ENCODE measurements around the gene ARID5A.
A peak's percentile ranks its signal among the peaks of the same experiment; 100 is the strongest.

ARID5A gene

DNA sequence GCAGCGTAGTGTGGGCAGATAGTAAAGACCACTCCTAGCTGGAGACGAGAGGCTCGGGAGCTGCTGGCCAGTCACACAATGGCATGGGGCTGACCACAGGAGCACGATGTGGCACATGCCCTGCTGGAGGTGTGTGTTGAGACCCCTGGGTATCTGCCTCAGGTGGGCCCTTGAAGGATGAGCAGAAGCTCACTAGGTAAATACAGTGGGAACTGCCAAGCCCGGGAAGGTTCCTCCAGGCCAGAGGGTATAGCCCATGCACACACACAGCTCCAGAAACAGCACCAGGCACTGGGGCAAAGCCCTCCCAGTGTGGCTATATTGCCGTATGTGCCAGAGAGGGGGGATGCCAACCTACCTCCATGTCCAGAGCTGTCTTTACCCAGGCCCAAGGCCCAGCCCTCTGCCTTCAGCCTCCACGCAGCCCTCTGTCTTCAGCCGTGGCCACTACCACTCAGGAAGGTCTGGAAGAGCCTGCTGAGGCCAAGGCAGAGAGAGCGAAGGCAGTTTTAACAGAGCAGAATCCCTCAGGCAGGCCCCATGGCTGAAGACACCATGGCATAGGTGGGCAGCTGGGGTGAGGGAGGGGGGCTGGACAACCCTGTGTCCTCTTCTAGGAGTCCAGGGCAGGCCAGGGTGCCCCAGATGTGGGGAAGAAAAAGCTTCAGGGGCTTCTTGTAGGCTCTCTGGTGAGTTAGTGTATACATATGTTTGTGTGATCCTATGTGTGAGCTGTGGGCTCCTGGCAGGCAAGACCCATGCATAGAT is 7.0 kb upstream of the ARID5A start:
- ChIA-PET CTCF (interaction anchor here (0.5 to 1.6 kb wide), 4 partner anchors 20 to 122 kb away, joined by 3 to 6 read pairs (median 3); no protein-coding TSS in a partner anchor), POLR2A (ENCODE audit: low non-redundant PET) (no interaction called here)
- no peak for DNase-seq (ENCODE audit: low spot score)
- no peak overlapping the region for H3K27ac ChIP-seq
- TF ChIP-seq CTCF (conservative IDR thresholded peaks at IDR 0.05; ENCODE audit: low read depth), result no peak

DNA sequence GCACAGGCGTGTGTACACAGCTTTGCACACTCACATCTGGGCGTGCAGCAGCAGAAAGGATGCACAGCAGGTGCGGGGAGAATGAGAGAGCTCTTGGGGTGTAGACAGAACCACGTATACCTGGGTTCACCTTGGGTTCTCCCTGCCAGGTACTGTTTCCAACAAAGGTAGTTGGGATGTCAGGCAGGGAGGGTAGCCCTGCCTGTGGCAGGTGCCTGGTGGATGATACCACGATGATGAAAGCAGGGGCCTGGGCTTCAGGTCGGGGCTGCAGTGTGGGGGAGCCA is 6.5 kb upstream of the ARID5A start:
- ChIA-PET CTCF (interaction anchor here (0.5 to 1.5 kb wide), 3 partner anchors 21 to 123 kb away, joined by 3 read pairs; no protein-coding TSS in a partner anchor), POLR2A (ENCODE audit: low non-redundant PET) (no interaction called here)
- no peak overlapping the region for H3K27ac ChIP-seq
- TF ChIP-seq CTCF (conservative IDR thresholded peaks at IDR 0.05; ENCODE audit: low read depth), result no peak
- DNase-seq (ENCODE audit: low spot score), result no peak

DNA sequence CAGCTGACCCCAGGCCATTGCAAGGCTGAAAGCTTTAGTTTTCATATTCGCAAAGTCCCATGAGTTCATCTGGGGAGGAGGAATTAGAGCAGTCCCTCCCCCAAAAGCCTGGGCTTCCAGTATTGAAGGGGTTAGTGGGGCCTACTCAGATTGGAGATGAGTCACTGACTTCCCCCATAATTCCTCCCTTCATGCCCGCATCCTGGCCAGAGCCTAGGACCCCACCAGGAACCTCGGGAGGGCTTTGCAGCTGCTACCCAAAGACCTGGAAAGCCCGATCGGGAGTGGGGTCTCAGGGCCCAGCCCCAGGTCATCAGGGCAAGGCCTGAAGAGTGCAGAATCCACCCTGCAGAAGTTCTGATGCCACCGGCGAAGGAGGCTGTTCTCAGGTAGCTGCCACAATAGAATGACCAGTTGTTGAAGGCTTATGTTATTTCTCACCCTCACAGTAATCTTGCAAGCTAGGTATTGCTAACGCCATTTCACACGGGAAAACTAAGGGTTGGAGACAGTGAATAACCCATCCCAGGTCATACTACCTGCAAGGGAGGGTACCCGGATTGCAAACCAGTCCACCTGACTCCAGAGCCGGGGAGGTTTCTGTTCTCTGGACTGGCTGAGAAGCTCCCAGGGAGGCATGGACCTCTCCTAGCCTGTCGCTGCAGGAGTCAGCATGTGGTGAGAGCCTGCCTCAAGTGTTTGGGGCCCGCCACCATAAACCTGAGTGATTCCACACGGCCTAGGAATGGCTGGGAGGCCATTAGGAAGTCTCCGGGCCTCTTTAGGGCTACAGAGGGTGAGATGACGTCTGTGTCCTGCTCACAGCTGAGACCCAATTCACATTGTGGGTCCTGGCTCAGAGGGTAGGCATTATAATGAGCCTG is 5.8 kb upstream of the ARID5A start:
- POLR2A ChIA-PET (ENCODE audit: low non-redundant PET), result no interaction called here
- H3K27ac ChIP-seq, result no peak overlapping the region
- TF ChIP-seq CTCF (conservative IDR thresholded peaks at IDR 0.05; ENCODE audit: low read depth), result no peak
- CTCF ChIA-PET, result interaction anchor here (0.5 to 1.9 kb wide), 7 partner anchors 11 to 270 kb away, joined by 3 to 7 read pairs (median 3); no protein-coding TSS in a partner anchor
- no peak for DNase-seq (ENCODE audit: low spot score)

GRCh38 chr2:96531366-96531765 is 5.2 kb upstream of the ARID5A start:
- TF ChIP-seq CTCF (conservative IDR thresholded peaks at IDR 0.05; ENCODE audit: low read depth), result no peak
- DNase-seq (ENCODE audit: low spot score), result no peak
- ChIA-PET CTCF (interaction anchor here (0.7 to 1.9 kb wide), 6 partner anchors 22 to 538 kb away, joined by 3 to 7 read pairs (median 4); no protein-coding TSS in a partner anchor), POLR2A (ENCODE audit: low non-redundant PET) (no interaction called here)
- H3K27ac ChIP-seq, result peak overlapping the region; percentile 94

DNA sequence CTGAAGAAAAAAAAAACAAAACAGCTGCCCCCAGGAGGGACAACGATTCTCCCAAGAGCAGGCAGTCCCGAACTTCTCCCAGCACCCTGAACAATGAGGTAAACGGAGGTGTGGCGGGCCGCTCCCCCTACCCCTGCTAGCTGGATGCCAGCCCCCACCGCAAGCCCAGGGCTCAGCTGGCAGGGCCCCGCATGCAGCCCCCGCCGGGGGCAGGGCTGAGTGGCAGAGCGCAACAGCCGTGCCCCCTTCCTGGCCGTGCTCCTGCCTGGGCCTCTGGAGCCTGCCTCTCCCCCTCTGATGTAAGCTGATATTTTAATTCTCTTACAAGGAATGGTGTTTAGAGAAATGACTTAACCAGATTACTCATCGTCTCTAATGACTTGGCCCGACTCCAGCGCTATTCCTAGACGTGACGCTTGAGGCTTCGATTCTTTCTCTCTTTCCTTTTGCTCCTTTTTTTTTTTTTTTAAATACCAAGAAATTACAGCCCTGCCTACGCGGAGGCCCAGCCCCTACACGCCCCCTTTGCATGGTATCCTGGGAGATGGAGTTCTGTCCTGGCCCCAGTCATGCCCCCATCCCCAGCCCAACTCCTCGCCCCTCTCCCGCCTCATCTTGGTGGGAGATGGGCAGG is 4.6 kb upstream of the ARID5A start:
- POLR2A ChIA-PET (ENCODE audit: low non-redundant PET), result no interaction called here
- TF ChIP-seq CTCF (conservative IDR thresholded peaks at IDR 0.05; ENCODE audit: low read depth), result no peak
- CTCF ChIA-PET, result interaction anchor here (0.7 to 1.9 kb wide), 7 partner anchors 22 to 539 kb away, joined by 3 to 7 read pairs (median 4); no protein-coding TSS in a partner anchor
- peak overlapping the region; percentile 94 for H3K27ac ChIP-seq
- peak; percentile 93 for DNase-seq (ENCODE audit: low spot score)
